GM12891 (cell line): ENCODE data around the gene FEM1C.

Experiments used
- POLR2A ChIP-seq: IDR thresholded peaks from 2 replicates; pipeline ENCODE4 v1.6.1; 2011; ENCODE audit warnings: low read depth, low read length, control low read depth
- POLR2AphosphoS5 ChIP-seq: IDR thresholded peaks from 2 replicates; pipeline ENCODE4 v1.6.1; 2011; ENCODE audit warnings: low read depth, low read length, control low read depth
- POU2F2 ChIP-seq: IDR thresholded peaks from 2 replicates; pipeline ENCODE4 v1.6.1; 2011; ENCODE audit warnings: low read depth, mild to moderate bottlenecking, control low read depth, low read length, moderate library complexity
- SPI1 ChIP-seq: IDR thresholded peaks from 2 replicates; pipeline ENCODE4 v1.6.1; 2011; ENCODE audit warnings: low read depth, low read length, control low read depth

DNA sequence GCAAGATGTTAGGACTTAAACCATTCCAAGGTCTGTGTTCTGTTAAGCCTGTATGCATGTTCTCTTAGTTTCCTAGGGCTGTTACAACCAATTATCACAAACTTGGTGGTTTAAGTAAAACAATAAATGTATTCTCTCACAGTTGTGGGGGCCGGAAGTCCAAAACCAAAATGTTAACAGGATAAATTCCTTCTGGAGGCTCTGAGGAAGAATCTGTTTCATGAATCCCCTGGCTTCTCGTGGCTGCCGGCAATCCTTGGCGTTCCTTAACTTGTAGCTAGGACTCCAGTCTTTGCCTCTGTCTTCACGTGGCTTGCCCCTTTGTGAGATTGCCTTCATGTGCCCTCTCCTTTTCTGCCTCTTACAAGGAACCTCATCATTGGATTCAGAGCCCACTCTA, 30.4 kb downstream of the FEM1C start:
- TF ChIP-seq POLR2A, result no peak
- no peak for TF ChIP-seq SPI1
- TF ChIP-seq POLR2AphosphoS5, result no peak
- no peak for TF ChIP-seq POU2F2
